Stimulated activated effector memory CD8-positive, alpha-beta T cell treated with anti-CD3 and anti-CD28 coated beads, Interleukin-12 subunit alpha, Interleukin-12 subunit beta, amount 100 ng/mL, for 72 hours (primary cell): ENCODE results near the gene CCDC159.

ENCODE experiments used
- ATAC-seq: fragments of 150-1000 bp; cut with Tn5 transposase; 2 replicates; pipeline ENCODE4 v1.10.0; 2021
- DNase-seq, 2 donors: peaks; one replicate each; pipeline ENCODE4 v3.0.0; 2021 to 2022; ENCODE audit warnings: low spot score in 2 of 2
- H3K27ac Mint-ChIP-seq: one replicate; pipeline ENCODE4 v1.8.0; 2022; ENCODE audit warnings: mild to moderate bottlenecking, mixed read lengths
- H3K36me3 Mint-ChIP-seq: one replicate; pipeline ENCODE4 v1.8.0; 2022; ENCODE audit warnings: mild to moderate bottlenecking, mixed read lengths
- H3K4me1 Mint-ChIP-seq: one replicate; pipeline ENCODE4 v1.8.0; 2022; ENCODE audit warnings: mixed read lengths
- H3K4me3 Mint-ChIP-seq: one replicate; pipeline ENCODE4 v1.8.0; 2022; ENCODE audit warnings: mild to moderate bottlenecking, mixed read lengths
- H3K9me3 Mint-ChIP-seq: one replicate; pipeline ENCODE4 v1.8.0; 2022; ENCODE audit warnings: mixed read lengths

CCDC159 gene

DNA sequence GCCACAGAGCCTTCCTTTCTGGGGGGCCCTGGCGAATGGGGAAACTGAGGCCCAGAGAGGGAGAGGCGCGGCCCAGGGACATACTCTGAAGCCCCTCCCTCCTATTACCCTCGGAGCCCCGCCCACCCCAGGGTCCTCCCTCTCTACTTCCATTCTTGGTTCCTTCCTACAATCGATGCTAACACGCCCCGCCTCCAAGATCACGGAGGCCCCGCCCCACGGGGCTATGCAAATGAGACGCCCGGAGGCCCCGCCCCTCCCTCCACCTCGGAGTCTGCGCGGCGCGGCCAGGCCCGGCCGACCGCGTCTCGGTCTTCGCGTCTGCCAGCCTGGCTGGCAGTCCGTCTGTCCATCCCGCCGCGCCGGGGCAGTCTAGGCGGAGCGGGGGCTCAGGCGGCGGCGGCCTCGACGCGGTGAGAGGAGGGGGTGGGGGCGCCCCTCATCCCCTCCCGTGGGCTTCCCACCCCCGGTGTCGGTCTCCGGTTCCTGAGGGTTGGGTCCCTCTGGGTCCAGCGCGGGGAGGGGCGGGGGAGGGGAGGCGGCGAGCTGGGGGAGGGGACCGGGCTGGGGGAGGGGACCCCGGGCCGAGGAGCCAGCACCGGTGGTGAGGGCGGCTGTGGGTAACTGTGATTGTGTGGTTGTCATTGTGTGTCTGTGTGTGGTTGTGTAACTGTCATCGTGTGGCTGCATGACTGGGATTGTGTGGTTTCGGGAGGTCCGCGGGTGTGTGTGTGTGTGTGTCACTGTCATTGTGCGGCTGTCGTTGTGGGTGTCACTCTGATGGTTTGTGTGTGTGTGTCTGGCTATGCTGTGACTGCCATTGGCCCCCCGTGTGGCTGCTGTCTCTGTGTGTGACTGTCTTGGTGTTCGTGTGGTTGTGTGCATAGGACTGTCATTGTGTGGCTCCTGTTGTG, 9.1 kb downstream of the CCDC159 start, which contains the start of gene PLPPR2:
PLPPR2 (plus strand) TSS at position 273 of the 914 bp plus-strand sequence. CDS start 2,242 bp downstream, outside the sequence.
- H3K27ac Mint-ChIP-seq, result peak within 1 kb of the TSS; percentile 53
- peaks cover 16% of the 10 kb centered on the region for H3K4me1 Mint-ChIP-seq
- H3K4me3 Mint-ChIP-seq, result peak within 1 kb of the TSS; percentile 70
- DNase-seq (peak; percentile 71 to 88), ATAC-seq (peak; percentile 84)
- H3K36me3 Mint-ChIP-seq, result no peaks in the 10 kb centered on the region
- H3K9me3 Mint-ChIP-seq, result no peaks in the 10 kb centered on the region

DNA sequence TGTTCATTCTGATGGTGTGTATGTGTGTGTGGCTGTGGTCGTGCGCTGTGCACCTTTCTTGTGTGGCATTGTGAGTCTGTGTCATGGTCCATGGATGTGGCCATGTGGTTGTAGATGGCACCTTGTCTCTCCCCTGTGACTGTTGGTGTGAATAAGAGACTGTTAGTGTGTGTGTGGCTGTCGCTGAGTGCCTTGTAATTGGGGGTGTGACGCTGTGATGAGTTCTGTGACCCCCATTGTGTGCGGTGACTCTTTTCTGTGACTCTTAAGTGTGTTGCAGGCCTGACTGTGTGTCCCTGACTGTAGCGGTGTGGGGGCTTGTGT, 9.7 kb downstream of the CCDC159 start:
- Mint-ChIP-seq H3K4me1 (peaks cover 16% of the 10 kb centered on the region), H3K4me3 (peak overlapping the region; percentile 70), H3K36me3 (no peaks in the 10 kb centered on the region), H3K9me3 (no peaks in the 10 kb centered on the region), H3K27ac (peak overlapping the region; percentile 53)
- DNase-seq (no peak), ATAC-seq (peak; percentile 35)

DNA sequence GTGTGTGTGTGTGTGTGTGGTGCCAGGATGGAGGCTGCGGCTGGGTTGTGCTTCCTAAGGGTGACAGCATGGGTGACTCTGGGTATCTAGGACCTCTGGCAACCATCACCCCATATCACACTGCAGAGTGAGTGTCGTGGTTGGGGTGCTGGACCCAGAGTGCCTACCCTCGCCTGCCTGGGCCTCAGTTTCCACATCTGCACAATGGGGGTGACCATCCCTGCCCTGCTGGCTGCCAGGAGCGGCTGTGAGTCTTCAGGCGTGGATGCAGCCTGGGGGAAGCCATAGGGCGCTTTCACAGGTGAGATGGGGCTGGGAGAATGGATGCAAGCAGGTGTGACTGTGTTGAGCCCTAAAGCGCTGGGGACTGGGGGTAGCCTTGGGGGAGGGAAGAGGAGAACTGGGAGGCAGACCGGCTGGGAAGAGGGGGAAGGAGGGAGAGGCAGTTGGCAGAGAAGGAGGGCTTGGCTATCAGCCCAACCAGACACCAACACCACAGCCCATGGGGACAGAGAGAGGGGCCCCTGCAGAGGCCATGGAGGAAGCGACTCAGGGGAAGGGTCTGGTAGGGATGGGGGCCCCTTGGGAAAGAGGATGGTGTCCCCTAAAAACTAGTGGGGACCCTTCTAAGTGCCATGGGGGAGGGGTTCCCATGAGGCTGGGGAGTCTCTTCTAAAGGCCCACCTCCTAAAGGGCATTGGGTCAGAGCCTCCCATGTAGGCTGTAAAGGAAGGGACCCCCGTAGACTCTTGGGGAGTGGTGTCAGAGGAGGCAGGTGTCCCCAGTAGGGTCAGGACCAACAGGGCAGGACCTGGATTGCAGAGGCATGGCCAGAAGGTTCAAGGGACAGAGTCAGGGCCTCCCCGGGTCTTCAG, 10.6 kb downstream of the CCDC159 start:
- no peaks in the 10 kb centered on the region for H3K36me3 Mint-ChIP-seq

DNA sequence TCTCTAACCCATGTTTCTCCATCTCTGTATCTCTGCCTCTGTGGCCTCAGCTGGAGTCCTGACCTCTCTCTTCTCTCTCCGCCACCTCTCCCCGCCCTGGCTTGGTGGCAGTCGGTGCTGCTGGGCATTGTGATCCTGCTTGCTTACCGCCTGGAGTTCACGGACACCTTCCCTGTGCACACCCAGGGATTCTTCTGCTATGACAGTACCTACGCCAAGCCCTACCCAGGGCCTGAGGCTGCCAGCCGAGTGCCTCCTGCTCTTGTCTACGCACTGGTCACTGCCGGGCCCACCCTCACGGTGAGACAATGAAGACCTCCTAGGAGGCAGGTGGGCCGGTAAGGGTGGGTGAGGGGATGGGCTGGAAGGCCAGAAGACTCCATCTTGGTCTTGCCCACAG, 13.1 kb downstream of the CCDC159 start:
- DNase-seq (no peak), ATAC-seq (no peak)
- Mint-ChIP-seq H3K4me3 (no peak overlapping the region), H3K9me3 (no peaks in the 10 kb centered on the region), H3K4me1 (peaks cover 24% of the 10 kb centered on the region), H3K27ac (no peak overlapping the region), H3K36me3 (no peaks in the 10 kb centered on the region)

More for the DNA sequence above, 10.6 kb downstream of the CCDC159 start:
- no peaks in the 10 kb centered on the region for H3K9me3 Mint-ChIP-seq
- H3K27ac Mint-ChIP-seq, result peak overlapping the region; percentile 53
- H3K4me1 Mint-ChIP-seq, result peaks cover 22% of the 10 kb centered on the region
- peak overlapping the region; percentile 70 for H3K4me3 Mint-ChIP-seq
- DNase-seq (no peak), ATAC-seq (no peak)

DNA sequence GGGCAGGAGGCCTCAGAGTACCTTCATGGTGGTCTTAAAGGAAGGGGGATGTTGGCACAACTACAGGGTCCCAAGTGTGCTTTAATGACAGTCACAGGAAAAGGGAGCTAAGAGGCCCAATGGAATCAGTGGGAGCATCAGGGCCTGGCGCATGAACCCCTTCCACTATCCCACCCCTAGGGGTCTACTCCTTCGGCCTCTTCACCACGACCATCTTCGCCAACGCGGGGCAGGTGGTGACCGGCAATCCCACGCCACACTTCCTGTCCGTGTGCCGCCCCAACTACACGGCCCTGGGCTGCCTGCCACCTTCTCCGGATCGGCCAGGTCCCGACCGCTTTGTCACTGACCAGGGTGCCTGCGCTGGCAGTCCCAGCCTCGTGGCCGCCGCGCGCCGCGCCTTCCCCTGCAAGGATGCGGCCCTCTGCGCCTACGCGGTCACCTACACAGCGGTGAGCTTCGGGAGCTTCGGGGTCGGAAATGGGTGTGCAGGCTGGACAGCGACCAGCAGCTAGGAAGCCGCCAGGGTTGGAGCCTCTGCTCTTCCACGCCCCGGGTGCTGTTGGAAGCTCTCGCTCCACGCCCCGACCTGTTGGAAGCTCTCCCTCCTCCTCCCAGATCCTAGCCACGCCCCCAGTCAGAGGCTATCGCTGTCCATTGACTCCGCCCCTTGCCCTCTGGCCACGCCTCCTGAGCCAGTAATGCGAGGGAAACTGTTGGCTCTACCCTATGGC, 14.9 kb downstream of the CCDC159 start:
- no peaks in the 10 kb centered on the region for H3K36me3 Mint-ChIP-seq
- H3K27ac Mint-ChIP-seq, result no peak overlapping the region
- no peaks in the 10 kb centered on the region for H3K9me3 Mint-ChIP-seq
- no peak for DNase-seq
- H3K4me3 Mint-ChIP-seq, result no peak overlapping the region
- ATAC-seq, result no peak
- peaks cover 14% of the 10 kb centered on the region for H3K4me1 Mint-ChIP-seq

DNA sequence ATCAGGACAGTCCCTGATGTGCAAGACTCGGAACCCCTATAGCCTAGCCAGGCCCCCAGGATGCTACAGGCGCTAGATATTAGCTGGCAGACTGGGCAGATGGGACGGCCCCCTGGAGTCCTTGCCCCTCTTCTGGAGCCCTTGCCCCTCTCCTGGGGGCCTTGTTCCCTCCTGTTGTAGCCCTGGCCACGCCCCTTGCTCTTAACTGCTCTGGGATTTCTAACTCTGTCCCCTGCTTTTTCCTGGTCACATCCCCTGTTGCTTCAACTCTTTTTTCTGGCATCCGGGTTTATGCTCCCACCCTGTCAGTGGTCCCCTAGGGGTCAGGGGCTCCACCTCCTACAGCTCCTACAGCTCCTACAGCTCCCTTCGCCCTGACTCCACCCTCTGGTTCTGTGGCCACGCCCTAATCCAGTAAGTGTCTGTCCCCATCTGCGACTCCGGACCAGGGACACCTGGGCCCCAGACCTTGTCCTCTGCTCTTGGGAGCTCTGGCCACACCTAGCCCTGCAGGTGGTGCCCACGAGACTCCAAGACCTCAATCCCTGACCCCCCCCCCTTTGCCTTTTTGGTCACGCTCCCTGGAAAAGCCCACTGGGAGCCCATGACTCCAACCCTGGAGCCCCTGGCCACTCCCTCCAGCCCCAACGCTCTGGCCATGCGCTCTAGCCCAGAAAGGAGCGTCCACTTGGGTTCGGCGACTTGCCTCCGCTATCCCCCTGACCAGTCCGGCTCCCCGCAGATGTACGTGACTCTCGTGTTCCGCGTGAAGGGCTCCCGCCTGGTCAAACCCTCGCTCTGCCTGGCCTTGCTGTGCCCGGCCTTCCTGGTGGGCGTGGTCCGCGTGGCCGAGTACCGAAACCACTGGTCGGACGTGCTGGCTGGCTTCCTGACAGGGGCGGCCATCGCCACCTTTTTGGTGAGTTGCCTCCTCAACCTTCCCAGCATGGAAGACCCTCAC, 15.7 kb downstream of the CCDC159 start:
- Mint-ChIP-seq H3K9me3 (no peaks in the 10 kb centered on the region), H3K27ac (no peak overlapping the region), H3K36me3 (peaks cover 4% of the 10 kb centered on the region), H3K4me1 (peaks cover 9% of the 10 kb centered on the region), H3K4me3 (no peak overlapping the region)
- ATAC-seq (no peak), DNase-seq (no peak)

DNA sequence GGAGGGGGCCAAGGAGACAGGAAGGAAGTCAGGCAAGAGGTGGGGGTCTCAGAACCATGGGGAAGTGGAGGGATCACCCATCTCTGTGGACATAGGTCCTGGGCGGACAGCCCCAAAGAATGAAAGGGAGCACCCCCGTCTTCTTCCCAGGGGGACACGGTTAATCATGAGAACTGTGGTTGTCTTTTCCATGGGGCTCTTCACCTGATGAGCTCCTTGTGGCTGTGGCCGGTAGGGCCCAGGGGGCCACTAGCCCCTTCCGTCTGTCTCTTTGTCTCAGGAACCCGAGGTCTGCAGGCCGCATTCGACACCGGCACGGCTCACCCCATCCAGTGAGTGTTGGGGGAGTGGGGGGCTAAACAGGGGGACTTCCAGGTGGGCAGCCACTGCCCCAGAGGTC, 17.6 kb downstream of the CCDC159 start:
- H3K4me1 Mint-ChIP-seq, result peaks cover 9% of the 10 kb centered on the region
- DNase-seq, result no peak
- peaks cover 11% of the 10 kb centered on the region for H3K36me3 Mint-ChIP-seq
- no peak for ATAC-seq
- H3K9me3 Mint-ChIP-seq, result no peaks in the 10 kb centered on the region
- H3K4me3 Mint-ChIP-seq, result no peak overlapping the region
- no peak overlapping the region for H3K27ac Mint-ChIP-seq

DNA sequence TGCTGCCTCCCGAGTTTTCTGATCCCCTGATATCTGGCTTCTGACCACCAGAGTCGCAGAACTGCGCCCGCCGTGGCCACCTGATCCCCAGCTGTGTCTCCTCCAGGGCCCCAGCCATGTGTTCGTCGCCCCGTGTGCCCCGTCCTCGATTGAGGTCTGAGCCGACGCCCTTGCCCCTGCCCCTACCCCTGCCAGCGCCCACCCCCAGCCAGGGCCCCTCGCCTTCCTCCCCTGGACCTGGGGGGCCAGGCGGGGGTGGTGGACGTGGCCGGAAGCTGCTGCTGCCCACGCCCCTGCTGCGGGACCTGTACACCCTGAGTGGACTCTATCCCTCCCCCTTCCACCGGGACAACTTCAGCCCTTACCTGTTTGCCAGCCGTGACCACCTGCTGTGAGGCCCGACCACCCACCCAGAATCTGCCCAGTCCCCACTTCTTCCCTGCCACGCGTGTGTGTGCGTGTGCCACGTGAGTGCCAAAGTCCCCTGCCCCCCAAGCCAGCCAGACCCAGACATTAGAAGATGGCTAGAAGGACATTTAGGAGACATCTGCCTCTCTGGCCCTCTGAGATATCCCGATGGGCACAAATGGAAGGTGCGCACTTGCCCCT, 18.1 kb downstream of the CCDC159 start:
- Mint-ChIP-seq H3K4me1 (peaks cover 9% of the 10 kb centered on the region), H3K27ac (no peak overlapping the region), H3K4me3 (no peak overlapping the region), H3K36me3 (peaks cover 11% of the 10 kb centered on the region), H3K9me3 (no peaks in the 10 kb centered on the region)
- ATAC-seq (no peak), DNase-seq (no peak)

DNA sequence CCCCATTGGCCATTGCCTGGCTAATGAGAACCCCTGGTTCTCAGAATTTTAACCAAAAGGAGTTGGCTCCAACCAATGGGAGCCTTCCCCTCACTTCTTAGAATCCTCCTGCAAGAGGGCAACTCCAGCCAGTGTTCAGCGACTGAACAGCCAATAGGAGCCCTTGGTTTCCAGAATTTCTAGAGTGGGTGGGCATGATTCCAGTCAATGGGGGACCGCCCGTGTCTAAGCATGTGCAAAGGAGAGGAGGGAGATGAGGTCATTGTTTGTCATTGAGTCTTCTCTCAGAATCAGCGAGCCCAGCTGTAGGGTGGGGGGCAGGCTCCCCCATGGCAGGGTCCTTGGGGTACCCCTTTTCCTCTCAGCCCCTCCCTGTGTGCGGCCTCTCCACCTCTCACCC, 18.6 kb downstream of the CCDC159 start:
- H3K4me3 Mint-ChIP-seq, result no peak overlapping the region

DNA sequence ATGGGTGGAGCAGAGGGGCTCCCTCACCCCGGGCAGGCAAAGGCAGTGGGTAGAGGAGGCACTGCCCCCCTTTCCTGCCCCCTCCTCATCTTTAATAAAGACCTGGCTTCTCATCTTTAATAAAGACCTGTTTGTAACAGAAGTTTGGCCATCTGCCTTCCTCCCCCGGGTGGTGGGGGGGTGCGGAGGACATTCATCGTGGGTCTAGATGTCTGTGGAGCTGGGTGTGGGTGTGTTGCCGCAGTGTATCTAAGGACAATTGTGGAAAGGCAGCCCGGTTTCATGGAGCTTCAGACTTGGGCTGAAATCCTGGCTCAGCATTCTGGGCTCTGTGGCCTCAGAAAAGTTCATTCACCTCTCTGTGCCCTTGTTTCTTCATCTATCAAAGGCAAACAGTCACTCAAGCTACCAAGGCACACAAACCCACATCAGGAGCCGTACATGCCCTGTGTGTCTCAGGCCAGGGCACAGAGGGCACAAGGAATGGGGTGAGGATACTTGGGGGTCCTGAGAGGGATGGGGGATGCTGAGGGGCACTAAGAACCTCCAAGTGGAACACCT, 19.3 kb downstream of the CCDC159 start:
- Mint-ChIP-seq H3K36me3 (peaks cover 13% of the 10 kb centered on the region), H3K9me3 (no peaks in the 10 kb centered on the region), H3K4me1 (peaks cover 9% of the 10 kb centered on the region), H3K4me3 (no peak overlapping the region), H3K27ac (peak overlapping the region; percentile 8)
- DNase-seq (no peak), ATAC-seq (no peak)

More for the DNA sequence above, 18.6 kb downstream of the CCDC159 start:
- ATAC-seq (no peak), DNase-seq (no peak)
- Mint-ChIP-seq H3K9me3 (no peaks in the 10 kb centered on the region), H3K4me1 (peaks cover 9% of the 10 kb centered on the region), H3K36me3 (peaks cover 11% of the 10 kb centered on the region), H3K27ac (peak overlapping the region; percentile 8)

DNA sequence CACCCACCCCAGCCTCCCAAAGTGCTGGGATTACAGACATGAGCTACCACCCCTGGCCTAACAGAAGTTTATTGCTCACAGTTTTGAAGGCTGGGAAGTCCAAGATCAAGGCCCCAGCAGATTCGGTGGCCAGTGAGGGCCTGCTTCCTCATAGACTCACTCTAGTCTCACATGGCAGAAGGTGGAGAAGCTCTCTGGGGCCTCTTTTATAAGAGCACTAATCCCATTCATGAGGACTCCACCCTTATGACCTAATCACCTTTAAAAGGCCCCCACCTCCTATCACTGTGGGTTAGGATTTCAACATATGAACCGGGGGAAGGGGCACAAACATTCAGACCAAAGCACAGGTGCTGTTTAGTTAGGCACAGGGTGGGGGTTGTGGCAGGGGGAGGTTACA, 21.2 kb downstream of the CCDC159 start:
- no peak for ATAC-seq
- Mint-ChIP-seq H3K4me3 (no peak overlapping the region), H3K4me1 (no peaks in the 10 kb centered on the region), H3K36me3 (peaks cover 17% of the 10 kb centered on the region), H3K9me3 (no peaks in the 10 kb centered on the region), H3K27ac (no peak overlapping the region)
- no peak for DNase-seq

DNA sequence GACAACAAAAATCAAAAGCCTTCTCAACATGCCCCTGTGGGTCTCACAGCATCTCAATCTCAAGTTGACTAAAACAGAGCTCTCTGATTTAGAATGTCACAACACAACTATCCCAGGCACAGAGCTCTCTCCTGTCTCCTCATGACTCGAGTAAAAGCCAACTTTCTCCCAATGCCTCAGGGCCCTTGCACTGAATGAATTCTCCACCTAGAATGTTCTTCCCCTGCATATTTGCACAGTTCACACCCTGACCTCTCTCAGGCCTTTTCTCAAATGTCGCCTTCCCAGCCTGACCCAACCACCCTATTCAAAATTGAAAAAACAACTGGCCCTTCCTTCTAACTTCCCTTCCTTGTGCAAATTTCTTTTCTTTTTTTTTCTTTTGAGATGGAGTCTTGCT, 24.4 kb downstream of the CCDC159 start:
- Mint-ChIP-seq H3K36me3 (peaks cover 21% of the 10 kb centered on the region), H3K9me3 (no peaks in the 10 kb centered on the region), H3K4me3 (no peak overlapping the region), H3K27ac (no peak overlapping the region), H3K4me1 (peaks cover 4% of the 10 kb centered on the region)
- no peak for DNase-seq
- no peak for ATAC-seq

DNA sequence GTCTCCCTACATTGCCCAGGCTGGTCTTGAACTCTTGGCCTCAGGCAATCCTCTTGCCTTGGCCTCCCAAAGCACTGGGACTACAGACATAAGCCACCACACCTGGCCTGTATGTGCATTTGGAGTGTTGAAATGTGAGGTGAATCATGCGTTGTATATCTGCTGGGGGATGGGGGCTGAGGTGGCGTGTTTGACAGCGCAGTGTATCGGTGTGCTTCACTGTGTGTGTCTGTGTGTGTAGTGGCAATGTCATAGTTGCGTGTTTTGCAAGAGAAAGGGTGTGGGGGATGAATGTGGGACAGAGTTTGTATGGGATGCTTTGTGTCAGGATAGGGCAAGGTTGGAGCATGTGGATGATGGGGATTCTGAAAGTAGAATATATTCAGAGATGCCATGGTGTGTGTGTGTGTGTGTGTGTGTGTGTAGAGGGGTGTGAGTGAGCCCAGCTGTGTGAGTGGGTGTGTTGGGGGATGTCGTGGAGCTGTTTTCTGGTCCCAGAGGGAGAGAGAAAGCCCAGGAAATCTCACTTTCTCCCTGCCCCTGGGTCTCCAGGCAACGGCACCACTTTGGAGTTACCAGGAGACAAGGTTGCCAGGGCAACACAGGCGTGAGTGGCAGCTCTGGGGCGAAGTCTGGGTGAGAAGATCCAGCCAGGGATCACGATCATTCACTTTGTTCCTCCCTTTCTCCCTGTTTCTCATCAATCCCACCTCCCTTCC, 27.0 kb downstream of the CCDC159 start:
- no peaks in the 10 kb centered on the region for H3K9me3 Mint-ChIP-seq
- no peak for ATAC-seq
- H3K4me1 Mint-ChIP-seq, result peaks cover 24% of the 10 kb centered on the region
- no peak overlapping the region for H3K4me3 Mint-ChIP-seq
- H3K27ac Mint-ChIP-seq, result no peak overlapping the region
- no peak for DNase-seq
- H3K36me3 Mint-ChIP-seq, result peaks cover 32% of the 10 kb centered on the region
